Activated CD4-positive, alpha-beta T cell treated with anti-CD3 and anti-CD28 coated beads, Interleukin-10, Interleukin-2, amounts not matched to agents 100 ng/mL and 50 ng/mL, durations not matched to agents 16 hours and 8 hours (primary cell): ENCODE data around the gene UGDH.

Source experiments
- DNase-seq: peaks from one replicate; pipeline ENCODE4 v3.0.0-alpha.2; 2020

The UGDH gene

DNA sequence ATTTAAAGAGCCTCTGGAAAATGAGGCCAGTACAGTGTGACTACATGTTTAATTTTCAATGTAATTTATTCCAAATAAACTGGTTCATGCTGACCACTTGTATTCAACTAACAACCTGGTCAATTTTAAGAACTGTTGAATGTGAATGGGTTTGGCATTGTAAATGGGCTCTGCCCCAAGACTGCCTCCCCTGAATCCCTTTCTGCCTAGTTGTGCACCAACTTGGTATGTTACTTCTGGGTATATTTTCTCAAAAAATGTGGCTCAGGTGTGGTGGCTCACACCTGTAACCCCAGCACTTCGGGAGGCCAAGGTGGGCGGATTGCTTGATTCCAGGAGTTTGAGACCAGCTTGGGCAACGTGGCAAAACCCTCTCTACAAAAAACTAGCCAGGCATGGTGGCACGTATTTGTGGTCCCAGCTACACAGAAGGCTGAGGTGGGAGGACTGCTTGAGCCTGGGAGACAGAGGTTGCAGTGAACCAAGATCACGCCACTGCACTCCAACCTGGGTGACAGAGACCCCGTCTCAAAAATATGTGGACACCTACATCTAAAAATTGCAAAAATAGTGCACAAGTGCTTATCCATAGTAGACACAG is 75.7 kb downstream of the UGDH start:
- no peak for DNase-seq

GRCh38 chr4:39450618-39451017 is 76.6 kb downstream of the UGDH start:
- no peak for DNase-seq
